H1 (cell line): ENCODE results near the gene DVL2. TPM values are rescaled to one million over a fixed set of nuclear protein-coding genes. Genes with fewer than 3 reads are reported as not detected.

Source experiments
- ZNF274 ChIP-seq: IDR thresholded peaks from 2 replicates; pipeline ENCODE4 v1.7.0; 2012; ENCODE audit warnings: low read length, borderline replicate concordance; ENCODE audit errors: extremely low read depth
- polyA plus RNA-seq, 7 experiments: library from polyadenylated mRNA; depleted of rRNA in 3 of 7; stranded (reverse) in 5 of 7; unstranded in 2 of 7; fragments of >200 nt in 5 of 7; fragments of 200-250 nt in 2 of 7; gene quantifications; 1 replicate in 5 of 7; 2 replicates in 1 of 7; 4 replicates in 1 of 7; pipeline versions ENCODE4 v1.2.1 to v1.2.3, GENCODE V29; 2011 to 2013; ENCODE audit warnings: missing spikeins in 2 of 7, mixed read lengths in 2 of 7
- total RNA-seq: library from RNA; stranded (reverse); fragmentation: NEBNext Ultra II Directional; extraction: Animal tissue kit (Norgen Biotek cat#: 25700); gene quantifications from 2 replicates; pipeline ENCODE4 v1.2.1, GENCODE V29; 2021

DVL2 gene
- total and polyA plus RNA-seq, 2 of the 8 experiments (the other 6 are each of a cell fraction or from before 2014, with no cell fraction given): 19.0 to 59.6 TPM

DNA sequence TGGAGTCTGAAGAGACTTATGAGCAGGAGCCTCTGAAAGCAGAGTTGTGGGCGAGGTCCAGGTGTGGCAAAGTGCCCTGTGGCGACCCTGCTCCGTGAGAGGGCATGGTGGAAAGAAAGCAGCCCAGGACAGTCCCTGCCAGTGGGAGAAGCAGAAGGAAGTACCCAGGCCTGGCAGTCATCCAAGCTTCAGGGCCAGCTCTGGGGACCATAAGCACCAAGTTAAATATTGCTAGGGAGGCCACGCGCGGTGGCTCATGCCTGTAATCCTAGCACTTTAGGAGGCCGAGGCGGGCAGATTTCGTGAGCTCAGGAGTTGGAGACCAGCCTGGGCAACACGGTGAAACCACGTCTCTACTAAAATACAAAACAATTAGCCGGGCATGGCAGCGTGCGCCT lies 50.2 kb downstream of the DVL2 start (continued):
- TF ChIP-seq ZNF274: no peak
